Glomerular visceral epithelial cell (primary cell): ENCODE data around the gene KIF1B.
A peak's percentile ranks its signal among the peaks of the same experiment; 100 is the strongest.
"Not testable (repeated sequence)": the region's sequence is repeated elsewhere in the genome, so short reads cannot be mapped to it uniquely, and the experiment has no call there.

Source experiments
- DNase-seq: peaks from one replicate; pipeline ENCODE4 v3.0.0-alpha.2; 2016; ENCODE audit errors: extremely low spot score

KIF1B gene

DNA sequence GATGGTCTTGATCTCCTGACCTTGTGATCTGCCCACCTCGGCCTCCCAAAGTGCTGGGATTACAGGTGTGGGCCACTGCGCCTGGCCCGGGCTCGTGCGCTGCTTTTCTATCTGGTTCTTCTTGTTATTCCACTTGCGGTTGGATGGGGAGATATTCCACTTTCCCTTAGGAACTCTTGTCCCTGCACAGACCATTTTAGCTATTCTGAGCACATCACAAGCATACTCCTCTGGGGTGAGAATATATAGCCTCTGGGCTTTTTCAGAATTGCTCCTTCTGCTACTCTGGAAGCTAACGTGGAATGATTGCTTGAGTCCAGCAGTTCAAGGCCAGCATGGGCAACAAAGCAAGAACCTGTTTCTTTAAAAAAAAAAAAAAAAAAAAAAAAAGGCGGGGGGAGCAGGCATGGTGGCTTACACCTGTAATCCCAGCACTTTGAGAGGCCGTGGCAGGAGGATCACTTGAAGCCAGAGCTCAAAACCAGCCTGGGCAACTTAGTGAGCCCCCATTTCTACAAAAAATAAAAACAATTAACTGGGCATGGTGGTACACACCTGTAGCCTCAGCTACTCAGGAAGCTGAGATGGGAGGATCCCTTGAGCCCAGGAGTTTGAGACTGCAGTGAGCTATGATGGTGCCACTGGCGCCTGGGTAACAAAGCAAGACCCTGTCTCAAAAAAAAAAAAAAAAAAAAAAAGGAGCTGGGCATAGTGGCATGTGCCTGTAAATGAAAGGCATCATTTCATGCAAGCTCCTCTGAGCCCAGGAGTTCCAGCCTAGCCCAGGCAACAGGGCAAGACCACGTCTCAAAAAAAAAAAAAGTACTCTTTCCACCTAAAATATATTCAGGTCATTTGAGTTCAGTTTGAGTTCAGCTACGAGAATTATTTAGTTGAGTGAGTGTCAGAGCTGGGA lies 176.6 kb downstream of the KIF1B start:
- DNase-seq = no peak

DNA sequence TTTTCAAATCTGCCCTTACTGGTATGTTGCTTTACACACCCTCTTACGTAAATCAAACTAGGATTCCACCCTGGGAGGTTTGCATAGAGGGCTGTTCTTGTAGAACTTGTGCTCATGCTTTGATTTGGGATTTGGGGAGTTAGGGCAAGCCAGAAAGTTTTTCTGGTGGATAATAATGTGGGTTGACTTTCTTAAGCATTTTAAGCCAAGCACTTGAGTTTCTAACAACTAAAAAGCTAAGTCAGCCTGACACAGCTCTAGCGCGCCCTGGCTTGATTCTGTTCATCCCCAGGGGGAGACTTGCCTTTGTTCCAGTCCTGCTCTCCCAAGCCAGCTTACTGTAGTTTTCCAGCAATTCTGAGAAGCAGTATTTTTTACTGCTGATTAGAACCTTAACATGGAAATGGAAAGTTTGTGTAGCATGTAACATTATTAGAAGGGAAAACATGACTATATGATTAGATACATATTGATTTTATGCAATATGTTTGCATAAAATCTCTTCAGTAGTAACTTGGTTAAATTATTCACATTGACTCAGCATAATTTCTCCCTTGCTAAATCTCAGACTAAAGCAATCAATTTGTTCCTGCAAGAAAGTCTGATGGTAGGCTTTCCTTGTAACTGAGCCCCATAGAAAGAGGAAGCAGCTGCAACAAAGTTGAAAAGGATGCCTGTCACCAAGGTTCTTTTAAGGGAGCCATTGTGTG lies 177.5 kb downstream of the KIF1B start:
- no peak for DNase-seq

DNA sequence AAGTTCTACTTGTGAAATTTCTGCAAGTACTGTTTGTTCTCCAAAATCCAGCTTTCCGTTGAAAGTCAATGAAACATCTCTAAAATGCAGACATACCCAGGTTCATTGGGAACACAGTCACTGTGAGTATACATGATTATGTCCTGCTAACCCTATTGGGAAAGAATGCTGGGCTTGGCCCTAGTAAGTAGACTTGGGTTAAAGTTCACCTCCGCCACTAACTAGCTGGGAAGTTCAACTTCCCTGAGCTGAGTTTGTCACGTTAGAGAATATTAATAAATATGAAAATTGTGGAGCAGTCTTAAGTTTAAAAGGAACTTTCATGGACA lies 178.0 kb downstream of the KIF1B start:
- DNase-seq = no peak

DNA sequence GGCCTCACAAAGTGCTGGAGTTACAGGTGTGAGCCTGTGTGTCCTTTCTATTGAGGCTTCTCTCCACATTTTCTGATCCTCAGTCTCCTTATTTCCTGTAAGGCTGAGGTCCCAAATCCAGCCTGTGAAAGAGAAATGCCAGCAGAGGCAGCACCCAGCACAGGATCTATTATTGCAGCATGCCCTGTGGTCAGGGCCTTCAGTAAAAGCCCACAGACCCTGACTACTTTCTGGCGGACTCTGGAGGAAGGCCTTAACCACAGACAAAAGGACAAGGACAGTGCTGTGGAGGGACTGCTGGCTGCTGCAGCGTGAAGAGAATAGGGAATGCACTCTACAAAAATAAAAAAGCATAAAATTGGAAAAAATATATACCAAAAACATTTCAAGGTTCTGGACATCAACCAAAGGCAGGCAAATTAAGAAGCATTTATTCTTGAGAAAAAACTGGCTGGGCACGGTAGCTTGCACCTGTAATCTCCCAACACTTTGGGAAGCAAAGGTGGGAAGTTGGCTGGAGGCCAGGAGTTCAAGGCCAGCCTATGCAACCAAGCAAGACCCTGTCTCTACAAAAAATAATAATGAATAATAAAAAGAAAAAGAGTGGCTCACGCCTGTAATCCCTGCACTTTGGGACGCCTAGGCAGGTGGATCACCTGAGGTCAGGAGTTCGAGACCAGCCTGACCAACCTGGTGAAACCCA lies 179.1 kb downstream of the KIF1B start:
- DNase-seq = no peak

DNA sequence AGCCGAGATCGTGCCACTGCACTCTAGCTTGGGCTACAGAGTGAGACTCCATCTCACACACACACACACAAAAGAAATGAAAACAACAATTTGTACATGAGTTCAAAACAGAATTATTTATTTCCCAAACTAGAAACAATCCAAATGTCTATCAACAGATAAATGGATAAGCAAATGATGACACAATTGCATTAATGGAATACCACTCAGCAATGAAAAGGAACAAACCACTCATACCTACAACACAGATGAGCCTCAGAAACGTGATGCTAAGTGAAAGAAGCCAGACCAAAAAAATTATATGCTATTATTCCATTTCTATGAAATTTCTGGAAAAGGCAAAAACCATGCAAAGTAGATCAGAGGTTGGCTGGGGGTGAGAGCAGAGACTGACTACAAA lies 186.5 kb downstream of the KIF1B start:
- DNase-seq = no peak

DNA sequence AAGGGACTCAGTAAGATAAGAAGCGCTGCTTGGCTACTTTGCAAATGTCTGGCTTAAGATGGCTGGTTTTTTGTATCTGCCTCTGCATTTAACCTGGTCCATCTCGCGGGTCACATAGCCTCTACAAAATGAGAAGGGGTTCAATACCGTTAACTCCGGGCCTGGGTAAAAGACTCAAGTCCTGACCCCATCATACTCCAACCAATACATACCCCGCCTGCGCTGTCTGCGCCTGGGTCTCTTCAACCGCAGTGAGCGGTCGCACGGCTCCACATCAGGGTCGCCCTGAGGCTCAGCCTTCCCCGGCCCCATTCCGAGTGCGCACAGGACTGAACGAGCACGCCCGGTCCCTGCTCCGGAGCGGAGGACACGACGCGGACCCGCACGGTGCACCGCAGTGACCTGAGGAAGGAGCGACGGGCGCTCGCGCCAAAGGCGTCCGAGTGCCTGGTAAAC lies 187.9 kb downstream of the KIF1B start:
- no peak for DNase-seq

DNA sequence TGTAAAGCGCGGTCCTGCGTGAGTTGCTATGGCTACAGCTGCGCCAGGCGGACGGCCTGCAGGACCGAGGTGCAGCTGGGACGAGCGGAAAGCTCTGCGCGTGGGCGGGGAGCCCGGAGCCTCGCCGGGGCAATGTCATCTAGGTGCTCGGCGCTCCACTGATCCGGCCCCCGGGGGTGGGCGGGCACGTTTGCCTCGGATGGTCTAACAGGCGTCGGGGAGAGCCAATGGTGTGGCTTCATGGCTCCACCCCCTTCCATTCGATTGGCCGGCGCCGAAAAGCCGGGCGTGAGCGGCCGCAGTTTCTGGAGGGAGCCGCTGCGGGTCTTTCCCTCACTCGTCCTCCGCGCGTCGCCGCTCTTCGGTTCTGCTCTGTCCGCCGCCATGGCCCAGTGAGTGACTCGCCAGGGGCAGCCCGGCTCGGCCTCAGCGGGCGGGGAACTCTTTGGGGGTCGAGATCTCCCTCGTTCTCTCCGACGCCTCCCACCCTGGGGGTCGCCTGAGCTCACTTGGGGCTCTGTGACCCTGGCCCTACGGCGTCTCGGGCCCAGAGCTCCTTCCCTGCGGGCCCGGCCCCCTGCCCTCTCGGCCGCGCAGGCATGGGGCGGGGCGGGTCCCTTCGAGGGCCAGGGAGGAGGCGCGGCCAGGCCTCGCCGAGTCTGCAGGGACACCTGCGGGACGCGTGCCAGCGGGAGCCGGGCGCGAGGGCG lies 188.5 kb downstream of the KIF1B start, which contains the start of gene PGD:
Gene PGD (plus strand): TSS at position 331 of the 710 bp plus-strand sequence. CDS start 54 bp downstream, at position 385.
- DNase-seq = peak; percentile 99

DNA sequence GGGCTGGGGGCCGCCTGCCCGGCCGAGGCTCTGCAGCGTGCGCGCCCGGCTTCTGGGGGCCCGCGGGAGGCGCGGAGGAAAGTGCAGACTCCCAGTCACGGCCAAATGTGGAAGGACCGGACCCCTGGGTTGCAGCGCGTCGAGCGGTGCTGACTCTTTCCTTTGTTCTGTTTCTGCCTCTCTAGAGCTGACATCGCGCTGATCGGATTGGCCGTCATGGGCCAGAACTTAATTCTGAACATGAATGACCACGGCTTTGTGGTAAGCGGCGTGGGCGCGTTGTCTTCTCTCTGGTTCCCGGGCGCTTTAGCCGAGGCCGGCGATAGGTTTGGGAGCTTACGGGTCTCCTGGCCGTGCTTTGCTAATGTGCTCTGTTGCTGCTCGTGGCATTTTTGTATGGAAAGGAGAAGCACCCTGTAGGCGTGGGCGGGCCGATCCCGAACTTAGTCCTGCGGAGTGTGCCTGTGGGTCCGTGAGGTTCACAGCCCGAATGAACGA lies 189.1 kb downstream of the KIF1B start:
- DNase-seq = no peak

DNA sequence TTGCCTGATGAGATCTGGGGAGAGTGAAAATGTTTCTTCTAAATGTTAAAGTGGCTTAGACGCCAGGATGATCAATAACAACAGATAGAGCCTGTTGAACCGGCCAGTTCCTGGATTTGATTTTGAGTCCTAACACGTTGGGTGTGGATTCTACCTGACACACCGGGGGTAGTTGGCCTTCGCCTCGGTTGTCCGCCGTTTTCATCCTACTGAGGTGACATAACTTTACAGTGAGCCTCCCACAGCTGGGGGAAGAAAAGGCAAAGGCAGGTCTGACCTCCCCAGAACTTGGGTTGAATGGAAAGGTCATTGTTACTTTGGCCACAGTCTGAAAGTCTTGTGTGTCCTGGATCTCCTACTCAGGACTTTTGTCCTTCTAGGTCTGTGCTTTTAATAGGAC lies 189.6 kb downstream of the KIF1B start:
- no peak for DNase-seq

DNA sequence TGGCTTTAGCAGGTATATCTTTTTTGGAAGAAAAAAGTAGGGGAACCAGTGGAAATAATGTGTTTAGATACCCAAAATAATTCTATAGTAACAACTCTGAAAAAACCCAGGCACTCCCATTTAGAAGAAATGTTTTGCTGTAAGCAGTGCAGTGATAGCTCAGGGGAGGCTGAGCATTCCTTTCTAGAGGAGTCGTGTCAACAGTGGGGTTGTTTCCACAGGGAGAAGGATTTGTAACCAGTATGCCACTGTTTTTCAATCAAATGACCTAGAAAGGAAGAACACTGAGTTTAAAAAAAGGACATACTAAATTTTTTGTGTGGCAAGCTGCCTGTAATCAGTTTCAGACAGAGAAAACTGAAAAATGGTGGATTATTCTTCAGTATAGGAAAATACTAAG lies 190.9 kb downstream of the KIF1B start:
- DNase-seq = no peak

DNA sequence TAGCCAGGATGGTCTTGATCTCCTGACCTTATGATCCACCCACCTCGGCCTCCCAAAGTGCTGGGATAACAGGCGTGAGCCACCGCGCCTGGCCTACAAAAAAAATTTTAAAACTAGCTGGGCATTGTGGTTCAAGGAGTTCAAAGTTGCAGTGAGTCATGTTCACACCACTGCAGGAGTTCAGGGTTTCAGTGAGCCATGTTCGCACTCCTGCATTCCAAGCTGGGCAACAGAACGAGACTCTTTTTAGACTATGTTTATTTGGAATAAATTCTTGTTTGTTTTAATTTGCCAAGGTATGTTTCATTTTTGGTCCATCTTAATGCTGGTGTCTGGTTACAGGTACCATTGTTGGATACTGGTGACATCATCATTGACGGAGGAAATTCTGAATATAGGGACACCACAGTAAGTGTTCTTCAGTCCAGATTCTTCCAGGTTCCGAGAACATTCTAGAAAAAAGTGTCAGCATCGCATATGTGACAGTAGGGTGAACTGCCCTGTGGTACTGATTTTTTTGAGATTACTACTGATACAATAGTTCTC lies 192.4 kb downstream of the KIF1B start:
- peak; percentile 18 for DNase-seq

DNA sequence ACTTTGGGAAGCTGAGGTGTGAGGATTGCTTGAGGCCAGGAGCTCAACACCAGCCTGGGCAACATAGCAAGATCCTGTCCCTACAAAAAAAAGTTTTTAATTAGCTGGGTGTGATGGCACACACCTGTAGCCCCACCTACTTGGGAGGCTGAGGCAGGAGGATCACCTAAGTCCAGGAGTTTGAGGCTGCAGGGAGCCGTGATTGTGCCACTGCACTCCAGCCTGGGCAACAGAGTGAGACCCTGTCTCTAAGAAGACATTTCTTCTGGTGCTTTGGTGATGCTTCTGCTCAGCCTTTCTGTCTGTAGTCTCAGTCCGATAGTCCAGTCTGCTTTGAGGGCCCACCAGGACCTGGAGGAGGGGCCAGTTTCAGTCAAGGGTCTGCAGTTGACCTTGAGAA lies 196.8 kb downstream of the KIF1B start:
- DNase-seq = no peak

DNA sequence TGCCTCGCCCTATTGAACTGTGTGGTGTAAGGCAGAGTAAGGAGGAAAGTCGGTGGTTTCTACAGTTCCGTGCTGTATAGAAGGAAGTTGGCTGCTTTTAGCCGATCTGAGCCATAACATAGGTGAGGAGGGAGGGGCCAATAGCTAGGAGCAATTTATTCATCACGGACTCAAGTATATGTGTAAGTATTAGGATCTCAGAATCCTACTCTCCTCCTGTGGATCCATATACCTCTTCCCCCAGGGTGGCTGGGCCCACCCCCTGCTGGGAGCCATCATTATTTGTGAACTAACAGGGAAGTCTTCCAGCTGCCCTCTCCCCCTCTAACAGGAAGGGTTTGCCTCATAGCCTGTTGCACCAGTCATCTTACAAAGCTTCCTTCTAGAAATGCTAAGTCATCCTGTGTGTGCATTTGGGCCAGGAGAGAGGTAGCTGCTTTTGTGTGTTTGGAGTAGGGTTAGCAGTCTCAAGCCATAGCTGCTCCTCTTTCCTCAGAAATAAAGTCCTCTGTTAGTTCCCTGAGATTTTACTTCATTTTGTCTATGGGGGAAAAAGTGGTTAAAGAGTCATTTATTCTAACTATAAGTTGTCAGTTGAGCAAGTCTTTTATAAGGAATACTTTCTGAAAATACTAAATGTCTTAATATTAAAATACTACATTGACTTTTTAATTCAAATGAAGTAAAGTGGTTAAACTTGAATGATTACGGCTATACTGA lies 205.0 kb downstream of the KIF1B start:
- no peak for DNase-seq

DNA sequence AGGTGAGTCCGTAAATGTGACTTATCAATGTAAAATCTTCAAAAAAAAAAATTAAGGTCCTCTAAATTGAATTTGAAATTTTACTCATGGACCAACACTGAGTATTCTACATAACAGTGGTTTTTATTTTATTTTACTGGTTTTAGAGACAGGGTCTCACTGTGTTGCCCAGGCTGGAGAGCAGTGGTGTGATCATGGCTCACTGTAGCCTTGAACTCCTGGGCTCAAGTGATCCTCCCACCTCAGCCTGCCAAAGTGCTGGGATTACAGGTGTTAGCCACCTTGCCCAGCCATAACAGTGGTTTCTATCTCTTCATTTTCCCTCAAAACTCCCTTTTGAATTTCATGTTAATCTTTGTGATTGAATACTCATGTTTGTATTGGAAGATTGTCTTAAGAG lies 205.6 kb downstream of the KIF1B start:
- not testable (repeated sequence) for DNase-seq

DNA sequence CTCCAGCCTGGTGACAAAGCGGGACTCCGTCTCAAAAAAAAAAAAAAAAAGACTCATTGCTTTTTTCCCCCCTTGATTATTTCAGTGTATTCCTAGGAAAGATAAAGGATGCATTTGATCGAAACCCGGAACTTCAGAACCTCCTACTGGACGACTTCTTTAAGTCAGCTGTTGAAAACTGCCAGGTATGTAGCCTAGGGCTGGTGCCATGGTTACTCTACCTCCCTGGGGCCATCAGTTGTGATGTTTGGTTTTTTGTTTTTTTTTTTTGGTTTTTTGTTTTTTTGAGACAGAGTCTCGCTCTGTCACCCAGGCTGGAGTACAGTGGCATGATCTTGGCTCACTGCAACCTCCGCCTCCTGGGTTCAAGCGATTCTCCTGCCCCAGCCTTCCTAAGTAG lies 208.4 kb downstream of the KIF1B start:
- not testable (repeated sequence) for DNase-seq

DNA sequence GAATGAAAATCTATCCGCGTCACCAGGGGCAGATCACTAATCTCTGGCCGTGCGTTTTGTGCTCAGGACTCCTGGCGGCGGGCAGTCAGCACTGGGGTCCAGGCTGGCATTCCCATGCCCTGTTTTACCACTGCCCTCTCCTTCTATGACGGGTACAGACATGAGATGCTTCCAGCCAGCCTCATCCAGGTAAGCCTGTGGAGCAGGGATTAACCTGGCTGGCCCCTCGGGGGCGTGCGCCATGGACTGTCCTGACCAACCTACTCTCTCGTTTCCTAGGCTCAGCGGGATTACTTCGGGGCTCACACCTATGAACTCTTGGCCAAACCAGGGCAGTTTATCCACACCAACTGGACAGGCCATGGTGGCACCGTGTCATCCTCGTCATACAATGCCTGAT lies 209.0 kb downstream of the KIF1B start:
- no peak for DNase-seq

DNA sequence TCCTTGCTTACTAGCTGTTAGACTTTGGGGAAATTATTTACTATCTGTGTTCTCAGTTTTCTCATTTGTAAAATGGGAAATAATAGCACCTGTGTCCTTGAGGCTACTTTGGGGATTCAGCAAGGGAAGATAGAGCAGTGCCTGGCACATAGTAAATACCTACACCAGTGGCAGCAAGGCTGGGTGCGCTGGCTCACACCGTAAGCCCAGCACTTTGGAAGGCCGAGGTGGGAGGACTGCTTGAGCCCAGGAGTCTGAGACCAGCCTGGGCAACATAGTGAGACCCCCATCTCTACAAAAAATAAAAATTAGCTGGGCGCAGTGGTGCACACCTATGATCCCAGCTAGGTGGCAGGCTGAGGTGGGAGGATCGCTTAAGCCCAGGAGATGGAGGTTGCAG lies 211.3 kb downstream of the KIF1B start:
- DNase-seq = no peak

DNA sequence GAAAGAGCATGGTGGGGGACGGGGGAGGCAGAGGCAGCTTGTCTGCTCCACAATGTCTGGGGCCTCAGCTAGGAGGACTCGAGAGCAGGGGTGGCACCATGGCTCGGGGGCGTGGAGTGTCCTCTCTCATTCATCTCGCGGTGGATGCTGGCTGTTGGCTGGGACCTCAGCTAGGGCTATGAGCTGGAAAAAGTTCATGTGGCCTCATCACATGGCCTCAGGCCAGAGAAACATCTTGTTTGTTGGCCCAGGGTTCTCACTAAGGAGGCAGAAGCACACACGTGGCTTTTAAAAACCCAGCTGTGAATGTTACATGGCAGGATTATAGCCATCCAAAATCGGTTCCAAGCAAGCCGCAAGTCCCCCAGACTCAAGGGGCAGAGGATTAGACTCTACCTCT lies 213.7 kb downstream of the KIF1B start:
- DNase-seq = no peak

DNA sequence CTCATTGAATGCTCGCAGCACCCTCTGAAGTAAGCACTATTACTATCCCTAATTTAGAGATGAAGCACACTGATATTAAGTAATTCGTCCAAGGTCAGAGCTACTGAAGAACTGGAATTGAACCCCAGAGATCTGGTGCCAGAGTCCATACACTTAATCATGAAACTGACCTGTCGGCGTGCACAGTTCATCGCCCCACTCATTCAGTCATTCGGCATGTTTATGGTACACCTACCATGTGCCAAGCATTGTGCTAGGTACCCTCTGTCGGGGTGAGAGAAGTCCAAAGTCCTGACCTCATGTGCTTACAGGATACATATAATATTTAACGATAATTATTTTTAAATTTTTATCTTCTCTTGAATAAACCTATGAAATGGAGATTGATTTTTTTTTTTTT lies 214.3 kb downstream of the KIF1B start:
- DNase-seq = no peak

DNA sequence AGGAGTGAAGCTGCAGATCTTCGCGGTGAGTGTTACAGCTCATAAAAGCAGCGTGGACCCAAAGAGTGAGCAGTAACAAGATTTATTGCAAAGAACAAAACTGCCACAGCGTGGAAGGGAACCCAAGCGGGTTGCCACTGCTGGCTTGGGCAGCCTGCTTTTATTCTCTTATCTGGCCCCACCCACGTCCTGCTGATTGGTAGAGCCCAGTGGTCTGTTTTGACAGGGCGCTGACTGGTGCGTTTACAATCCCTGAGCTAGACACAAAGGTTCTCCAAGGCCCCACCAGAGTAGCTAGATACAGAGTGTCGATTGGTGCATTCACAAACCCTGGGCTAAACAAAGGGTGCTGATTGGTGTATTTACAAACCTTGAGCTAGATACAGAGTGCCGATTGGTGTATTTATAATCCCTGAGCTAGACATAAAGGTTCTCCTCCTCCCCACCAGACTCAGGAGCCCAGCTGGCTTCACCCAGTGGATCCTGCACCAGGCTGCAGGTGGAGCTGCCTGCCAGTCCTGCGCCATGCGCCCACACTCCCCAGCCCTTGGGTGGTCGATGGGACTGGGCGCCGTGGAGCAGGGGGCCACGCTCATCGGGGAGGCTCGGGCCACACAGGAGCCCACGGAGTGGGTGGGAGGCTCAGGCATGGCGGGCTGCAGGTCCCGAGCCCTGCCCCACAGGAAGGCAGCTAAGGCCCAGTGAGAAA lies 215.6 kb downstream of the KIF1B start:
- DNase-seq = not testable (repeated sequence)
